Measurements from ENCODE around the gene ANKRD13C. TPM values are rescaled to one million over a fixed set of nuclear protein-coding genes. Genes with fewer than 3 reads are reported as not detected.
A peak's percentile ranks its signal among the peaks of the same experiment; 100 is the strongest.
"Not testable (repeated sequence)": the region's sequence is repeated elsewhere in the genome, so short reads cannot be mapped to it uniquely, and the experiment has no call there.

ANKRD13C gene
- total and polyA plus RNA-seq, 4 donors: 31.6 to 71.1 (median 39.4) TPM

- H3K27ac ChIP-seq (ENCODE audit: low read depth, low read length); H3K4me1 ChIP-seq (ENCODE audit: control insufficient read depth, insufficient read depth, low read length); H3K9me3 ChIP-seq (ENCODE audit: control insufficient read depth, insufficient read depth, low read length); H3K36me3 ChIP-seq (ENCODE audit: control insufficient read depth, insufficient read depth, low read length); H3K27me3 ChIP-seq (ENCODE audit: control insufficient read depth, insufficient read depth, low read length); DNase-seq (ENCODE audit: low read depth in 4 of 6, low spot score in 6 of 6); H3K4me3 ChIP-seq (ENCODE audit: low read depth, low read length): not testable (repeated sequence)
- no CpG with 5 or more reads among the region's 4 CpGs for WGBS (ENCODE audit: insufficient coverage)
Measured at GRCh38 chr1:70366425-70366952, 12.0 kb upstream of the ANKRD13C start.

- Histone ChIP-seq H3K27me3 (ENCODE audit: control insufficient read depth, insufficient read depth, low read length) (no peaks in the 10 kb centered on the region), H3K4me3 (ENCODE audit: low read depth, low read length) (no peak overlapping the region), H3K4me1 (ENCODE audit: control insufficient read depth, insufficient read depth, low read length) (no peaks in the 10 kb centered on the region), H3K9me3 (ENCODE audit: control insufficient read depth, insufficient read depth, low read length) (no peaks in the 10 kb centered on the region), H3K27ac (ENCODE audit: low read depth, low read length) (no peak overlapping the region), H3K36me3 (ENCODE audit: control insufficient read depth, insufficient read depth, low read length) (no peaks in the 10 kb centered on the region)
- 100% methylated on average over 1 of the region's 3 CpGs for WGBS (ENCODE audit: insufficient coverage)
- no peak for DNase-seq (ENCODE audit: low read depth in 4 of 6, low spot score in 6 of 6)
Measured at GRCh38 chr1:70364439-70364838, 9.9 kb upstream of the ANKRD13C start.

GRCh38 chr1:70361727-70362398, 7.3 kb upstream of the ANKRD13C start:
- Histone ChIP-seq H3K4me1 (ENCODE audit: control insufficient read depth, insufficient read depth, low read length) (no peaks in the 10 kb centered on the region), H3K27me3 (ENCODE audit: control insufficient read depth, insufficient read depth, low read length) (no peaks in the 10 kb centered on the region), H3K27ac (ENCODE audit: low read depth, low read length) (peak overlapping the region; percentile 33), H3K4me3 (ENCODE audit: low read depth, low read length) (no peak overlapping the region), H3K9me3 (ENCODE audit: control insufficient read depth, insufficient read depth, low read length) (no peaks in the 10 kb centered on the region), H3K36me3 (ENCODE audit: control insufficient read depth, insufficient read depth, low read length) (no peaks in the 10 kb centered on the region)
- no CpG with 5 or more reads among the region's 3 CpGs for WGBS (ENCODE audit: insufficient coverage)
- DNase-seq (ENCODE audit: low read depth in 4 of 6, low spot score in 6 of 6): peak in 2 of 6 donors; percentile 25 to 91

- Histone ChIP-seq H3K27ac (ENCODE audit: low read depth, low read length) (no peak overlapping the region), H3K4me3 (ENCODE audit: low read depth, low read length) (no peak overlapping the region), H3K9me3 (ENCODE audit: control insufficient read depth, insufficient read depth, low read length) (no peaks in the 10 kb centered on the region), H3K4me1 (ENCODE audit: control insufficient read depth, insufficient read depth, low read length) (peaks cover 4% of the 10 kb centered on the region), H3K27me3 (ENCODE audit: control insufficient read depth, insufficient read depth, low read length) (no peaks in the 10 kb centered on the region), H3K36me3 (ENCODE audit: control insufficient read depth, insufficient read depth, low read length) (no peaks in the 10 kb centered on the region)
- 73% methylated on average over 2 of the region's 5 CpGs for WGBS (ENCODE audit: insufficient coverage)
- DNase-seq (ENCODE audit: low read depth in 4 of 6, low spot score in 6 of 6): no peak
Measured at GRCh38 chr1:70360321-70360720, 5.8 kb upstream of the ANKRD13C start.

- no peak overlapping the region for H3K27ac ChIP-seq (ENCODE audit: low read depth, low read length)
- 81% methylated on average over 4 of the region's 7 CpGs for WGBS (ENCODE audit: insufficient coverage)
- DNase-seq (ENCODE audit: low read depth in 4 of 6, low spot score in 6 of 6): no peak
- H3K36me3 ChIP-seq (ENCODE audit: control insufficient read depth, insufficient read depth, low read length): peaks cover 3% of the 10 kb centered on the region
- no peaks in the 10 kb centered on the region for H3K9me3 ChIP-seq (ENCODE audit: control insufficient read depth, insufficient read depth, low read length)
- H3K27me3 ChIP-seq (ENCODE audit: control insufficient read depth, insufficient read depth, low read length): no peaks in the 10 kb centered on the region
- H3K4me1 ChIP-seq (ENCODE audit: control insufficient read depth, insufficient read depth, low read length): peaks cover 4% of the 10 kb centered on the region
- no peak overlapping the region for H3K4me3 ChIP-seq (ENCODE audit: low read depth, low read length)
Measured at GRCh38 chr1:70358921-70359564, 4.5 kb upstream of the ANKRD13C start.

GRCh38 chr1:70355920-70356319, 1.4 kb upstream of the ANKRD13C start:
- no peaks in the 10 kb centered on the region for H3K9me3 ChIP-seq (ENCODE audit: control insufficient read depth, insufficient read depth, low read length)
- 92% methylated on average over 4 of the region's 7 CpGs for WGBS (ENCODE audit: insufficient coverage)
- H3K4me1 ChIP-seq (ENCODE audit: control insufficient read depth, insufficient read depth, low read length): peaks cover 4% of the 10 kb centered on the region
- no peaks in the 10 kb centered on the region for H3K27me3 ChIP-seq (ENCODE audit: control insufficient read depth, insufficient read depth, low read length)
- H3K36me3 ChIP-seq (ENCODE audit: control insufficient read depth, insufficient read depth, low read length): peaks cover 3% of the 10 kb centered on the region
- H3K27ac ChIP-seq (ENCODE audit: low read depth, low read length): no peak overlapping the region
- no peak overlapping the region for H3K4me3 ChIP-seq (ENCODE audit: low read depth, low read length)
- DNase-seq (ENCODE audit: low read depth in 4 of 6, low spot score in 6 of 6): no peak

- no peaks in the 10 kb centered on the region for H3K9me3 ChIP-seq (ENCODE audit: control insufficient read depth, insufficient read depth, low read length)
- peaks cover 4% of the 10 kb centered on the region for H3K4me1 ChIP-seq (ENCODE audit: control insufficient read depth, insufficient read depth, low read length)
- peak overlapping the region; percentile 99 for H3K27ac ChIP-seq (ENCODE audit: low read depth, low read length)
- DNase-seq (ENCODE audit: low read depth in 4 of 6, low spot score in 6 of 6): no peak
- no peaks in the 10 kb centered on the region for H3K27me3 ChIP-seq (ENCODE audit: control insufficient read depth, insufficient read depth, low read length)
- WGBS (ENCODE audit: insufficient coverage): 71% methylated on average over 6 of the region's 6 CpGs
- H3K36me3 ChIP-seq (ENCODE audit: control insufficient read depth, insufficient read depth, low read length): peaks cover 3% of the 10 kb centered on the region
- peak overlapping the region; percentile 93 for H3K4me3 ChIP-seq (ENCODE audit: low read depth, low read length)
Measured at GRCh38 chr1:70355111-70355407, 537 bp upstream of the ANKRD13C start.

- H3K27me3 ChIP-seq (ENCODE audit: control insufficient read depth, insufficient read depth, low read length): no peaks in the 10 kb centered on the region
- peaks cover 4% of the 10 kb centered on the region for H3K4me1 ChIP-seq (ENCODE audit: control insufficient read depth, insufficient read depth, low read length)
- peaks cover 3% of the 10 kb centered on the region for H3K36me3 ChIP-seq (ENCODE audit: control insufficient read depth, insufficient read depth, low read length)
- 0% methylated on average over 32 of the region's 34 CpGs for WGBS (ENCODE audit: insufficient coverage)
- peak overlapping the region; percentile 93 for H3K4me3 ChIP-seq (ENCODE audit: low read depth, low read length)
- peak overlapping the region; percentile 99 for H3K27ac ChIP-seq (ENCODE audit: low read depth, low read length)
- H3K9me3 ChIP-seq (ENCODE audit: control insufficient read depth, insufficient read depth, low read length): no peaks in the 10 kb centered on the region
- peak in 2 of 6 donors; percentile 17 to 36 for DNase-seq (ENCODE audit: low read depth in 4 of 6, low spot score in 6 of 6)
Measured at GRCh38 chr1:70353601-70354331, 756 bp downstream of the ANKRD13C start.

- peak overlapping the region; percentile 93 for H3K4me3 ChIP-seq (ENCODE audit: low read depth, low read length)
- H3K9me3 ChIP-seq (ENCODE audit: control insufficient read depth, insufficient read depth, low read length): no peaks in the 10 kb centered on the region
- DNase-seq (ENCODE audit: low read depth in 4 of 6, low spot score in 6 of 6): no peak
- 0% methylated on average over 1 of the region's 4 CpGs for WGBS (ENCODE audit: insufficient coverage)
- no peaks in the 10 kb centered on the region for H3K27me3 ChIP-seq (ENCODE audit: control insufficient read depth, insufficient read depth, low read length)
- H3K27ac ChIP-seq (ENCODE audit: low read depth, low read length): peak overlapping the region; percentile 99
- peaks cover 3% of the 10 kb centered on the region for H3K36me3 ChIP-seq (ENCODE audit: control insufficient read depth, insufficient read depth, low read length)
- H3K4me1 ChIP-seq (ENCODE audit: control insufficient read depth, insufficient read depth, low read length): peaks cover 4% of the 10 kb centered on the region
Measured at GRCh38 chr1:70353044-70353443, 1.5 kb downstream of the ANKRD13C start.
